Duodenal mucosa (tissue), 2 donors: ENCODE results near the gene ACVRL1.
"Not testable (repeated sequence)": the region's sequence is repeated elsewhere in the genome, so short reads cannot be mapped to it uniquely, and the experiment has no call there.

ENCODE experiments used
- H3K27ac ChIP-seq: one replicate; pipeline ENCODE4 v1.7.0; 2013; ENCODE audit warnings: low read depth, low read length
- H3K27me3 ChIP-seq, 2 donors: one replicate each; pipeline ENCODE4 v1.7.0; 2013; ENCODE audit warnings: low read length in 2 of 2, control low read depth in 1 of 2; ENCODE audit not compliant: insufficient read depth in 2 of 2, control insufficient read depth in 1 of 2
- H3K36me3 ChIP-seq, 2 donors: one replicate each; pipeline ENCODE4 v1.7.0; 2013; ENCODE audit warnings: low read length in 2 of 2, control low read depth in 1 of 2; ENCODE audit not compliant: insufficient read depth in 2 of 2, control insufficient read depth in 1 of 2
- H3K4me1 ChIP-seq, 2 donors: one replicate each; pipeline ENCODE4 v1.7.0; 2013; ENCODE audit warnings: low read length in 2 of 2, control low read depth in 1 of 2; ENCODE audit not compliant: insufficient read depth in 2 of 2, control insufficient read depth in 1 of 2
- H3K4me3 ChIP-seq, 2 donors: one replicate each; pipeline ENCODE4 v1.7.0; 2013; ENCODE audit warnings: low read length in 2 of 2, low read depth in 1 of 2
- H3K9ac ChIP-seq, 2 donors: one replicate each; pipeline ENCODE4 v1.7.0; 2013; ENCODE audit warnings: low read length in 2 of 2, low read depth in 1 of 2
- H3K9me3 ChIP-seq, 2 donors: one replicate each; pipeline ENCODE4 v1.7.0; 2013; ENCODE audit warnings: low read length in 2 of 2, control low read depth in 1 of 2; ENCODE audit not compliant: control insufficient read depth in 1 of 2

Gene ACVRL1

DNA sequence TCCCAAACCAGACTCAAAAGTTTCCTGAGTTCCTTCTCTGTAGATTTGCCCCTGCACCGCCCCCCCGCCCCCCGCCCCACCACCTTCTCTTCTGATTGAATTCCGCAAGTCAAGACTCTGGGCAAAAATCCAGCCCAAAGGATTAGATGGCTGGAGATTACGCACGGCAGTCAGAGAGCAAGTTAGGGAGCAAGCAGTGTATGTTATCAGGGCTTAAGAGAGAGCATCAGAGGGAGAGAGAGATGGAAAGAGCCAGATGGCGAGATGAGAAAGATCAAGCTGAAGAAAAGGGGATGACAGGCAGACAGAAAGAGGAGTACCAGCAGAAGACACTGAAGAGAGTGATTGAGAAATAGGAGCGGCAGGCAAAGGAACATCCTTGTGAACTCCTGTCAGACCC, 33.3 kb upstream of the ACVRL1 start:
- no peaks in the 10 kb centered on the region for H3K36me3 ChIP-seq
- H3K27me3 ChIP-seq: peaks cover 32 to 37% of the 10 kb centered on the region in 2 donors
- no peaks in the 10 kb centered on the region for H3K9me3 ChIP-seq
- no peak overlapping the region for H3K27ac ChIP-seq
- peaks cover 1 to 9% of the 10 kb centered on the region in 2 donors for H3K4me1 ChIP-seq
- no peak overlapping the region for H3K4me3 ChIP-seq
- no peak overlapping the region for H3K9ac ChIP-seq

GRCh38 chr12:51874486-51874885, 32.8 kb upstream of the ACVRL1 start:
- Histone ChIP-seq H3K4me3 (no peak overlapping the region), H3K27ac (no peak overlapping the region), H3K4me1 (peaks cover 0 to 9% of the 10 kb centered on the region in 2 donors), H3K27me3 (peaks cover 30 to 36% of the 10 kb centered on the region in 2 donors), H3K9ac (no peak overlapping the region), H3K9me3 (no peaks in the 10 kb centered on the region), H3K36me3 (no peaks in the 10 kb centered on the region)

DNA sequence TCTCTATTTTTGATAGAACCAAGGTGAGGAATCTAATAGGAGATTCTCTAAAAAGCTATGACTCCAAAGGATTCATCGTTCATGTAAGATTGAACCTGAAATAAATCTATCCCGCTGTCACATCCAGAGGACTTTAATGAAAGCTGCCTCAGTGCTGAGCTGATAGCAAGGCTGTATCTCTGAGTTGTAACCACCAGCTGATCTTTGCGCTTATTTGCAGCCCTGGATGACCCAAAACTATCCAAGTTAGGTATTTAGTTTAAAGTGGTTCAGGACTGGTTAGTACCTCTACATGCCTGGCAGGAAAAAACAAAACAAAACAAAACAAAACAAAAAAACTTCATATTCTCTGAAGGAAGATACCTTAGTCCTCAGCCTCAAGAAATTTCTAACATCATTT, 28.2 kb upstream of the ACVRL1 start:
- Histone ChIP-seq H3K36me3 (no peaks in the 10 kb centered on the region), H3K27me3 (peaks cover 3 to 4% of the 10 kb centered on the region in 2 donors), H3K4me1 (no peaks in the 10 kb centered on the region), H3K4me3 (no peak overlapping the region), H3K9ac (no peak overlapping the region), H3K27ac (no peak overlapping the region), H3K9me3 (no peaks in the 10 kb centered on the region)

DNA sequence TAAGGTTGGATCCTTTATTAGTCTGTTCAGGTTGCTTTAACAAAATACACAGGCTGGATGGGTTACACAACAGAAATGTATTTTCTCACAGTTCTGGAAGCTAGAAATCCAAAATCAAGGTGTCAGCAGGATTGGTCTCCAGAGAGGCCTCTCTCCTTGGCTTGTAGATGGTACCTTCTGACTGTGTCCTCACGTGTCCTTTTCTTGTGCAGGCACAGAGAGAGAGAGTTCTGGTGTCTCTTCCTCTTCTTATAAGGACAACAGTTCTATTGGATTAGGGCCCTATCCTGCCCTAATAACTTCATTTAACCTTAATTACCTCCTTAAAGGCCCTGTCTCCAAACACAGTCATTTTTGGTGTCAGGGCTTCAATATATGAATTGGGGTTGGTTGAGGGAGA, 24.0 kb upstream of the ACVRL1 start:
- no peaks in the 10 kb centered on the region for H3K36me3 ChIP-seq
- no peak overlapping the region for H3K27ac ChIP-seq
- no peak overlapping the region for H3K4me3 ChIP-seq
- no peaks in the 10 kb centered on the region for H3K27me3 ChIP-seq
- H3K4me1 ChIP-seq: no peaks in the 10 kb centered on the region
- no peak overlapping the region for H3K9ac ChIP-seq
- H3K9me3 ChIP-seq: no peaks in the 10 kb centered on the region

GRCh38 chr12:51883998-51884675, 23.2 kb upstream of the ACVRL1 start:
- Histone ChIP-seq H3K4me3 (no peak overlapping the region), H3K9ac (no peak overlapping the region), H3K36me3 (no peaks in the 10 kb centered on the region), H3K9me3 (no peaks in the 10 kb centered on the region), H3K4me1 (no peaks in the 10 kb centered on the region), H3K27me3 (no peaks in the 10 kb centered on the region), H3K27ac (no peak overlapping the region)

- H3K9ac ChIP-seq: no peak overlapping the region
- no peaks in the 10 kb centered on the region for H3K27me3 ChIP-seq
- no peaks in the 10 kb centered on the region for H3K36me3 ChIP-seq
- H3K27ac ChIP-seq: no peak overlapping the region
- no peaks in the 10 kb centered on the region for H3K4me1 ChIP-seq
- H3K4me3 ChIP-seq: no peak overlapping the region
- no peaks in the 10 kb centered on the region for H3K9me3 ChIP-seq
Measured at GRCh38 chr12:51884676-51885229, 22.6 kb upstream of the ACVRL1 start.

DNA sequence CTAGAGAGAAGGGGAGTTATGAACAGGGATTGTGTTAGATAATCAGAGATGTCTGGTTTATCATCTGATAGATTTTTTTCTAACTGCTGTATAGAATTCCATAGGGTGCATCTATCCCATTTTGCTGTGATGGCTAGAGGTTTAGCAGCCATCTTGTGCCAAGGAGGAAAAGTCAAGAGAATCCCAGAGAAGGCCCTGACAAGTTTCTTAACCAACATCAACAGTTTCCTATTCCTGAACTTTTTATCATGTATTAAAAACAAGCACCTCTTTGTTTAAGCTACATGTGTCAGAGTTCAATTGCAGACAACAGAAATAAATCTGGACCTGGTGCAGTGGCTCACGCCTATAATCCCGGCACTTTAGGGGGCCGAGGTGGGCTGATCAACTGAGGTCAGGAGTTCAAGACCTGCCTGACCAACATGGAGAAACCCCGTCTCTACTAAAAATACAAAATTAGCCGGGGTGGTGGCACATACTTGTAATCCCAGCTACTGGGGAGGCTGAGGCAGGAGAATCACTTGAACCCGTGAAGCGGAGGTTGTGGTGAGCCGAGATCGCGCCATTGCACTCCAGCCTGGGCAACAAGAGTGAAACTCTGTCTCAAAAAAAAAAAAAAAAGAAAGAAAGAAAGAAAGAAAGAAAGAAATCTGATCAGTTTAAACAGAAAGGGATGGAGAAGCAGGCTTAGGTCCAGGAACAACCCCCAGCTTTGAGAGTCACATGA, 21.8 kb upstream of the ACVRL1 start:
- H3K4me1 ChIP-seq, H3K9ac ChIP-seq, H3K27ac ChIP-seq, H3K9me3 ChIP-seq, H3K4me3 ChIP-seq, H3K36me3 ChIP-seq, H3K27me3 ChIP-seq: not testable (repeated sequence)

DNA sequence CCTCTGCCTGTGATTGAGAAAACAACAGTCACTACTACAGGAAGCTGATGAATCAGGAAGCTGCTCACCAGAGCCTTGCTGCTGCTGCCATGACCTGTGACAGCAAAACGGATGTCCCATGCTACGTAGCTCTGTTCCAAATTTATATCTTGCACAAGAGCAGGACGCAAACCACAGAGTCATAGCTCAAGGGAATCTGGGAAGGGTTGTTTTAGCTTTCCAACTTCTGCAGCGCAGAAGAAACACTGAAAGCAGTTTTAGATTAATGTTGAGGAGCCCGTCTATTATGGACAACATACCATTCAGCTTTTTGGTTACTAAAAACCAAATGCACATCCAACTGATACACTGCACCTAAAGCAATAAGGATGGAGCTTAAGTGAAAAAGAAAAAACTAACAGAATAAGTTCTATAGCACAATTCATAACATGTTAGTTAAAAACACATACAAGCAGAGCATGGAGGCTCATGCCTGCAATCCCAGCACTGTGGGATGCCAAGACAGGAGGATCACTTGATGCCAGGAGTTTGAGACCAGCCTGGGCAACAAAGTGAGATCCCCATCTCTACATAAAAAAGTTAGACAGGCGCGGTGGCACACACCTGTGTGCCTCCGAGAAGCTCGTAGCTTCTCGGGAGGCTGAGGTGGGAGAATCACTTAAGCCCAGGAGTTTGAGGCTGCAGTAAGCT, 21.1 kb upstream of the ACVRL1 start:
- H3K9ac ChIP-seq: no peak overlapping the region
- no peak overlapping the region for H3K4me3 ChIP-seq
- no peaks in the 10 kb centered on the region for H3K9me3 ChIP-seq
- no peaks in the 10 kb centered on the region for H3K4me1 ChIP-seq
- no peaks in the 10 kb centered on the region for H3K27me3 ChIP-seq
- H3K36me3 ChIP-seq: no peaks in the 10 kb centered on the region
- H3K27ac ChIP-seq: no peak overlapping the region

DNA sequence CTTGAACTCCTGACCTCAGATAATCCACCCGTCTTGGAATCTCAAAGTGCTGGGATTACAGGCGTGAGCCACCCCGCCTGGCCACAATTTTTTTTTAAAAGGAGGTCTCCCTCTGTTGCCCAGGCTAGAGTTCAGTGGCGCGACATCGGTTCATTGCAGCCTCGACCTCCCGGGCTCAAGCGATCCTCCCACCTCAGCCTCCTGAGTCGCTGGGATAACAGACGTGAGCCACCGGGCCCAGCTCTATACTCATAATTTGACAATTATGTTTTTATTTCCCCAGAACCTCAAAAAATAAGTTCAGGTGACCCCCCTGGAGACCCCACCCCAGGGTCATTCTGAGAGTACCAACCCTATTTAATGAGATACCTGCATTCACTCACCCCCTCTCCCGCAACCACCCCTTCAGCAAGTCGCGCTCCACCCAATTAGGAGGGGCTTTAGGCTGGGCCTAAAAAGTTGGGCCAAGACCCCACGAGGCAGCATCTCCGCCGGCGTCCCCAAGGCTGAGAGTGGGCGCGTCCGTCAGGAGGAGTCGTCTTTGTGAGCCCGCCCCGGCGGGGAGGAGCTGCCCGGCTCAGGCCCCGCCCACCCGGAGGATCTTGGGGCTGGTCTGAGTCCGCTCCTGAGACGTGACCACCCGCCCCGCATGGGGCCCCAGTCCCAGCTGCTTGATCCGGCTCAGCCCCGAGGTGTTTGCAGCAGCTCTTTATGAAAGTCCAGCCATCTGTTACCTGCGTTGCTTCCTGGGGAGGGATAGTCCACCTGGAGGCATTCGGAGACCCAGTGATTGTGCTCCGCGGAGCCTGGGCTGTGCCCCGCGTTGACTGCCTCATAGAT, 19.6 kb upstream of the ACVRL1 start, which contains the start of gene ANKRD33:
TSS of gene ANKRD33 (plus strand) at position 628 of the 840 bp plus-strand sequence. CDS start at position 712, 84 bp downstream.
- no peak within 1 kb of the TSS for H3K27ac ChIP-seq
- H3K9me3 ChIP-seq: no peaks in the 10 kb centered on the region
- no peak within 1 kb of the TSS for H3K9ac ChIP-seq
- no peaks in the 10 kb centered on the region for H3K27me3 ChIP-seq
- H3K4me3 ChIP-seq: peak within 1 kb of the TSS in 1 of 2 donors; percentile 26
- no peaks in the 10 kb centered on the region for H3K4me1 ChIP-seq
- H3K36me3 ChIP-seq: no peaks in the 10 kb centered on the region
